GM18951 (cell line): ENCODE results near the gene BACH2.

ENCODE experiments used
- POLR2A ChIP-seq: IDR thresholded peaks from 4 replicates; pipeline ENCODE4 v1.6.1; 2011; ENCODE audit warnings: mild to moderate bottlenecking; ENCODE audit not compliant: insufficient read length, insufficient read depth; ENCODE audit errors: extremely low read depth
- in situ Hi-C: fragments of 300-500 bp; cut with MboI; formaldehyde crosslinking; loops from one replicate; pipeline ENCODE4 v1.12.0; 2022; ENCODE audit warnings: low sequenced_read_pairs, mixed read lengths, inconsistent platforms; ENCODE audit not compliant: unreplicated experiment

The BACH2 gene

DNA sequence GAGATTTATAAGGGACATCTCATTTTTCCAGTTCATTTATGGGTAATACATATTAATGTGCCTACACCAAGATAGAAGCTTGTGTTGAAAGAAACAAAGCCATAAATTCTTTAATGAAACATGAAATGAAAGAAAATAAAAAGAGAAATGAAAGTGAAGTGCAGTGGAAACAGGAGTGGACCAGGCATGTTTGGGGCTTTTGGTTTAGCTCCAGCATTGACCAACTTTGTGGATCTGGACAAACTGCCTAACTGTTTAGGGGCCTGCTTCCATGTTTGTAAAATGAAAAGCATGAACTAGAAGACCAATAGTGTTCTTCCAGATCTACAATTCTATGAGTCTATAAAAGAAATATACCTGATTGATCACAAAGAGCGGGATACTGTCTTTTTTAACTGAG lies 277.4 kb downstream of the BACH2 start:
- no peak for TF ChIP-seq POLR2A
- in situ Hi-C loops: no loop called here

GRCh38 chr6:90015883-90016282 lies 280.8 kb downstream of the BACH2 start:
- no peak for TF ChIP-seq POLR2A
- in situ Hi-C loops: no loop called here

DNA sequence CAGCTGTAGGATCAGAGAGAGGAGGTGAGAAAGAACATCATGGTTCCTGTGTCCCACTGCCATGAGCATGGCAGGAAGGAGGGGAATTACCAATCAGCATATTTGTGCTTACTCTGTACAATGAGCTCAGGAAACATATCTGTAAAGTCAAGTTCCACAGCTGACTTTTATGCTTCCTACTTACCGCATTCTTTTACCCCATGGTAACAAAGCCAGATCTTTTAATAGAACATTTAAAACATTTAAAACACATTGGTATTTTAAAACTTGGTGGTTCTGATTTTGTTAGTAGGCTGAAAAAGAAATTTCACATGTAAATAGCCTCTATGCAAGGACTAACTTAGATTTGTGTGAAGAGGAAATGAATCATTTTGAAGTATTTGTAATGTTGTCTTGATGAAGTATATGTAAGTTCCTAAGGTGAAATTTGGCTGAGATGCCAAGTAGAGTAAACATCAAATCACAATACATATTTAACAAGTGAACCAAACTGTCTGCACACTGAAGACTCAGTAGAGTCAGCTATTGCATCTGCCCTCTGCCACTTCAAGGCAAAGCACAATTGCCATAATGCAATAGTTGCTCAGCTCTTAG lies 287.6 kb downstream of the BACH2 start:
- in situ Hi-C loops: no loop called here
- TF ChIP-seq POLR2A: no peak

DNA sequence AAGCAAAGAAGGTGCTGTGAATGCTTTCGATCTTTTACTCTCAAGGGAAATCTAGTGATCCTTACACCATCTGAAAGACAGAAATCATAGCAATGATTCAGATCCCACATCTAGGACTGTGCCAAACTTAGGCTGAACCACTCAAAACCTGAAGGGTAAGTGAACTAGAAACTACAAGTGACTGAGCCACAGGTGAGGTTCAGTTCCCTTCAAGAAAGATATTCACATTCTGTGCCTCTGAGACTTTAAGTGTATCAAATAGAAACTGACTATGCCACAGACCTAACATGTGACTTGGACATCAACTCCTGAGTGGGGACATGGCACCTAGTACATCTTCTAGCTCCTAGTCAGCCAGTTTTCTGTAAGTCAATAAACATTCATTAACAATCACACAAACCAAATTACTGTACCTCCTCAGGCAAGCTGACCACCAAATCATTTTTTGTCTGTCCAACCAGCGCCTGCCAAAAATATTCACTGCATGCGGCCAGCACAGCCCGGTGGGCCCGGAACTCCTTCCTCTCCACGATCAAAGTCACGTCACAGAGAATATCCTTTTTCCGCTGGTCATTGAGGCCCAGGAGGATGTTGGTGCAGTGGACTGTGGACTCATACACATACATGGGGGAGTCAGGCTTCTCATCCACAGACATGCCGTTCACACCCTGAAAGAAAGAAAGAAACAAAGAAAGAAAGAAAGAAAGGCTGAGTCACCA lies 288.3 kb downstream of the BACH2 start:
- in situ Hi-C loops: no loop called here
- no peak for TF ChIP-seq POLR2A

DNA sequence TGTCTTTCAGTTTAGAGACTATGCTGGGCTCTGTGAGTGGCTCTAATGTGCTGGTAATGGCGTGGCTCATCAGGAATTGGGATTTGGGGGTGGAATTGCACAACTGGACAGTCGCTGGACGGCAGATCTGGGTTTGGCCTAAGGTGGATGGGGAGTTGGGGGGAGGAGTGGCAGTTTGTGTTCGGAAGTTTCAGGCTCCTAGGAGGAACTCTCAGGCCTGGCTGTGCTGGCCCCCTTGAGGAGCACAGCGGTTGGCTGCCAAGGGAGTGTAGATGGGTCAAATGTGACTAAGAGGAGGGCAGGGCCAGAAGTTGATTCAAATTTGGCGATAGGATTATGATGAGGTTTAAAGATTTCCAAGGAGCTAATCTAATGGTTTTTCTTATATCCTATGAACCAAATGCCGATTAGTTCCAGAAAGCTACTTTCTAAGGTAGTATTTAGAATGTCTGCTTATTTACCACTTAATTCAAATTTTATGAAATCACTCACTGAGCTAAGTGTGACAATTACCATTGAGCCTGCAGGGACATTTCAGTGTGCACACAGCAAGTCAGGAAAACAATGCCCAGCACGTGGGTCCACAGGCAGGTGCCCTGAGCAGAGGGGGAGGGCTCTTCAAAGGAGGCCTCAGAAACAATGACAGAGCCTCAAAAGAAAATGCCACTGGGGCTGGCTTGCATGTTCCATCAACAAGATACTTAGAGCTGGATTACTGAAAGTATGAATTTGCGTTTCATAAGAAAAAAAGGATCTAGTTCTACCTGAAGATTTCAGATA lies 291.4 kb downstream of the BACH2 start:
- in situ Hi-C loops: no loop called here
- TF ChIP-seq POLR2A: no peak

GRCh38 chr6:90004511-90004910 lies 292.1 kb downstream of the BACH2 start:
- in situ Hi-C loops: no loop called here
- no peak for TF ChIP-seq POLR2A

DNA sequence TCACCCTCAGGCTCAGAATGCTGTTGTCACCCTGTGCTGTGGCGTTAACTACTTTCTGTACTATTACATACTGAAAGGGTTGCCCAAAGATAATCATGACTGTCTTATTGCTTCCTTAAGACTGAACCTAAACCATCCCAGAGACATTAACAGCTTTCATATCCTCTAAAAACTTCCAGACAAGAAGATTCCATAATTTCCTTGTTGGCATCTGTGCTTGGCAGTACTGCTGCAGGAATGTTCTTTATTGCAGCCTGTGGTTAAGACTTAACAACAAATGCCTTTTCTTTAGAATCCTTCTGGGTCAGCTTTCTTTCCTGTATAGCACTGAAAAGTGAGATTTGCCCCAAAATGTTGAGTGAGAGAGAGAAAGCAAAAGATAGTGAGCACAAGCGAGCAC lies 292.7 kb downstream of the BACH2 start:
- TF ChIP-seq POLR2A: no peak
- in situ Hi-C loops: no loop called here

DNA sequence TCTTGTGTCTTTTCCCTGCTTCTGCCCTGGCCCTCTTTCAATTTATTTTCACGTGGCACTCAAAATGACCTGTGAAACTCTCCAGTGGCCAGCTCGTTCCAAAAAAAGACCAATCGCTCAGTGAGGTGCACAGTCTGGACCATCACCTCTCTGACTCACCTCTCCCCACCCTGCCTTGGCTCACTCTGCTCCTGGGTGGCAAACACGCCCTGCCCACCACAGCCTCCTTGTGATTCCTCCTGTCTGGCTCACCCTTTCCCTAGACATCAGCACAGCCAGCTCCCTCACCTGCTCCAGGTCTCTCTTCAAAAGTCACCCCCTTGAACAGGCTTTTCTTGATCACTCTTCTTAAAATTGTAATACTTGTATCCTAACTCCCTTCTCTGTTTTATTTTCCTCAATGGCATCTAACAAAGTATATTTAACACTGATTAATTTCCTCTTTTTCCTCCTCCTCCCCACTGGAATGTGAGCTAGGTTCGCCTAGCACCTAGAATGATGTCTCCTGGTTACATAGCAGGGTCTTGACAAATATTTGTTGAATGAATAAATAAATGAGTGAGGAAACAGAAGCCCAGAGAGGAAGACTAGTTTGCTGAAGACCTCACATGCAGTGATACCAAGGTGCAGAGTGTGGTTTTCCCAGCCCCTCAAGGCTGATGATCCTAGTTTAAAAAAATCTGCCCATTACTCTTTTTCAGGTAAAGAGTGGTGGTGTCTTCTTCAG lies 293.4 kb downstream of the BACH2 start:
- TF ChIP-seq POLR2A: no peak

DNA sequence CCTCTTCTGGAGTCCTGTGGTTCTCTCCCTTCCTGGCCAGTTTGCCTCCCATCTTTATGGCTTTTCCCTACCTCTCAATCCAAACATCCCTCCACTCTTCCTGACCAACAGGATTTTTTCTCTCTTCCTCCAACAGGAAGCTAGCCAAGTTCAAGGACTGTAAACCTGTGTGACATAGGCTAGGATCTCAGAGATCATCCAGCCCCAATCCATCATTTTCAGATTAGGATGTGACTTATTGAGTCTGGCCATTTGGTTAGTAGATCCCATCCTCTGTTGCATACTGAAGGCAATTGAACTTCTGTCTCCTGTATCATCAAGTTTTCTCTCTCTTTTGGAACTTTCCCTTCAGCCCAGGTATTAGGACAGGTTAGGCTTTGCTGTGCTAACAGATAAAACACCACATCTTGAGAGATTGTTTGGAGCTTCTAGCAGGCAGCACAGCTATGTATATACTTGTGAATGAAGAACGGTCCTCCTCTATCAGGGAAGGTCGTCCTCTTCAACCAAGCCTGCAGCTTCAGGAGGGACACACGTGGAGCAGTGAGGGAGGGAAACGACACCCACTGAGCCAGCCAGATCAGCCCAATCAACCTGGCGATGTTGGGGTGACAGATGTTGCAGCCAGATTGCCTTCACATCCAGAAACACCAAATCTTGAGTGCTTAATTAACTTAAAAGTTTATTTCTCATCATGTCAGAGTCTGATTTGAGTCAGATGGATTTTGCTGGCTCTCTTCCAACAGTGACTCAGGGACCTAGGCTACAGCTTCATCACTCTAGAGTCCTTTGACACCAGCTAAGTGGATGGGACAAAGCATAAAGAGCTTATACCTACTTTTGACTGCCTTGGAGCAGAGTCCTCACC lies 295.5 kb downstream of the BACH2 start:
- TF ChIP-seq POLR2A: no peak
- in situ Hi-C loops: no loop called here

More for the DNA sequence above, 293.4 kb downstream of the BACH2 start:
- in situ Hi-C loops: no loop called here

DNA sequence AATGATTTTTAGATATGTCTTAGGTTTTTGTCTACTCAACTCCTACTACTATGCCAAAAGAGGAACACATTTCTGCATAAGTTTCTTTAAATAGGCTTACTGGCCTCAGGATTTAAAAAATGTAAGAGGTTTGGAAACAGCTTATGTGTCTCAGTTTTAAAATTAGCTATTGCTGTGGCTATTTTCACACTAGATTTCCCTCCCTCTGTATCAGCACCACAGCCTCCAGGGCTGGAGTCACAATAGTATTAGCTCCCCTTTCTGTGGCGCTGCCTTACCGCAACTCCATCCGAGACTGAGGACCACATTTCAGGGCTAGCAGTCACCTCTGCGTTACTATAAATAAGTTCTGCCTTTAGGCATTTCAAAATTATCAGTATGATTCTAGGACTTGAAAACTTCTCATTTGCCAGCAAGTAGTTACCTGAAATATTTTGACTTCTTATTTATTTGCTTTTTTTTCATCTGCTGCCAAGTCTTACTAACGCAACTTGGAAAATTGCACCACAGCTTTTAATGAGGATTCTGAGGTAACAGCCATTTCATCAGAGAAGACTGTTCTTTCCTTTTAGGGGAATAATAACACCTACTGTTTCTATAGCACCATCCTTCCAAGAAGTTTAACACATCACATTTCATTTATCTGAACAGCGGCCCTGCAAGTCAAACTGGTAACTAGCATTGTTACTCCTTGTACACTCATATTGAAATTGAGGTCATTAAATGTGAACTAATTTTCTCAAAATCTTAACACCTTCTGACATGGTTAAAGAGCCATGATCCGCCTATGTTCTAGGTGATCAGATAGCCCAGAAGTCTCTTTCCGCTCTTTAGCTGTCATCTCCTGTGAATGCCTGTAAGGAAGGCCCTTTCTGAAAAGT lies 296.5 kb downstream of the BACH2 start:
- in situ Hi-C loops: no loop called here
- TF ChIP-seq POLR2A: no peak

DNA sequence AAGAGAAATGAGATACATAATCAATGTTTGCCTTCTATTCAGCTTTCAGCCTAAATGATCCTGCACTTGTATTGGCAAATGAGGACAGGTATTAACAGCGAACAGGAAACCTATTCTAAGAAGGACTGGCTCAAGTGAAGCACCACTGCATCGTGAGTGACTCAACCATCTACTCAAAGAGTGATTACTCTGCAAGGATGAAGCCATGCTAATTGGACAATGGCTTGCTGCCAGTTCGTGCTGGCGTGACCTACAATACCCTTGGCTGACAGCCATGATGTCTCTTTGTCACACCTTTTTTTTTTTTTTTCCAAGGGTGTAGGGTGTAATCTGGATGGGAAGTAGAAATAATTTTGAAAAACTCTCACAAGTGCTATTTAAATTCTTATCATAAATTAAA lies 297.5 kb downstream of the BACH2 start:
- in situ Hi-C loops: no loop called here
- no peak for TF ChIP-seq POLR2A
